NCI-H526 (cell line): ENCODE measurements around the gene HAL.

Experiments
- DNase-seq, 2 experiments: peaks; one replicate each; lab custom pipeline; 2025; lab: John Stamatoyannopoulos, UW

HAL gene

GRCh38 chr12:96007729-96008128, 11.6 kb upstream of the HAL start:
- no peak for DNase-seq

DNA sequence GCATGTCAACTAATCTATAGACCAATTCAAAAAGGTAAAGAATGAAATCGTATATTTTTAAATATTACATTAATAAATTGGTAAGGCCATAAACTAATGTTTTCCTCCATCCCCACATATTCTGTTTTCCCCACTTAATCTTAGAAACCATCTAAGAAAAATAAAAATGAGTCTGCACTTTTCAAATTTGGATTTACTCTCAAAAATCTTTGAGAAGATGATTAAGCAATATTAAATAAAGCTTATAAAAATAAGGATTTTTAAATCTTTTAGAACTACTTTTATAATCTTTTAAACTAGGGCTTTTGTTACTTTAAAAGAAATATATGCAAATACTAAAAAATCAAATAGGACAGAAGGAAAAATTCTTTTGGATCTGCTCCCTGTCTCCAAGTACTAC, 10.6 kb upstream of the HAL start:
- DNase-seq, result no peak

- no peak for DNase-seq
Observed at GRCh38 chr12:96000858-96001257, 4.7 kb upstream of the HAL start.

- DNase-seq, result no peak
Observed at GRCh38 chr12:95999484-95999883, 3.3 kb upstream of the HAL start.

GRCh38 chr12:95998611-95999286, 2.6 kb upstream of the HAL start:
- peak; percentile 17 to 77 for DNase-seq

GRCh38 chr12:95997911-95998510, 1.9 kb upstream of the HAL start:
- no peak for DNase-seq

GRCh38 chr12:95997276-95997675, 1.1 kb upstream of the HAL start:
- DNase-seq, result no peak

GRCh38 chr12:95995238-95996031, 709 bp downstream of the HAL start:
- no peak for DNase-seq

DNA sequence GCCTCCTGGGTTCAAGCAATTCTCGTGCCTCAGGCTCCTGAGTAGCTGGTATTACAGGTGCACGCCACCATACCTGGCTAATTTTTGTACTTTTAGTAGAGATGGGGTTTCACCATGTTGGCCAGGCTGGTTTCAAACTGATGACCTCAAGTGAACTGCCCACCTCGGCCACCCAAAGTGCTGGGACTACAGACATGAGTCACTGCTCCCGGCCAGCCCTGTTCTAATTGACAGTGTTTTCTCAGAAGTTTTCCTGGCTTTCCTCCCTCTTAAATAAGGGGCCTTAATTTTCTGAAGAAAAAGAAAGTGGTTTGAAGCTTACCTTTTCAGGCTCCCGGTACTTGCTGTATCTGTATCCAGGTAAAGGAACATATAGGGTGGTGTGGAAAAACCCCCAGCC, 1.7 kb downstream of the HAL start:
- no peak for DNase-seq

- DNase-seq, result no peak
Observed at GRCh38 chr12:95993907-95994306, 2.2 kb downstream of the HAL start.

- DNase-seq, result no peak
Observed at GRCh38 chr12:95990136-95990535, 6.0 kb downstream of the HAL start.

- DNase-seq, result no peak
Observed at GRCh38 chr12:95989504-95990123, 6.5 kb downstream of the HAL start.

DNA sequence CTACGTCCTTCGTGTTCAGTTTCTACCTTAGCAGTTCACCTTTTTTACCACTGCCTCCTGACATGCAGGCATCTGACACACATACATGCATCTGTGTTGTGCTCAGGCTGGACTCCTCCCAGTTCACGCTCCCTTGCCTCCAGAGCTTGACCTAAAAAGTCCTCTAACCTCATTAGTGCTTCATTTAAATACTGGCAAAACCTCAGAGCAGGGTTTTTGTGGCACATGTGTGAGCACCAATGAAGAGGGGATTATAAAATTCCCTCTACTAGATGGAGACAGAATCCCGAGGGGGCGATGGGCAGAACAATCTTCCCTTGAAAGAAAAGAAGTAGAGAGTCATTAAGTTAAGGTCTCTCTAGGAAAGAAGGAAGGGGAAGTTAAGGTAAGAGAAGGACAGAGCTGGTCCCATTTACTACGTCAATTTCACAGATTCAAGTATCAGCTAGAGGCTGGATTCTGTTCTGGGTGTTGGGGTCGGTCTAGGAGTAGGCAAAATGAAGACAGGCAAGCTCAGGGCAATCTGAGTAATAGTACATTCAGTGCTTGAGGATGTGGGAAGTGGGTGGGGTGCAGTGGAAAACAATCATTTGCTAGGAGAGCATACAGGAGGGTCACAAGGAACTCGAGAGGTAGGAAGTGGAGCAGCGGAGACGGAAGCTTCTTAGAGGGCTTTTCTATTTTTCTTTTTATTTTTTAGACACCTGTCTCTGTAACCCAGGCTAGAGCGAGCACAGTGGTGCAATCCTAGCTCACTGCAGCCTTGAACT, 7.5 kb downstream of the HAL start:
- peak in 1 of 2 experiments; percentile 16 for DNase-seq

DNA sequence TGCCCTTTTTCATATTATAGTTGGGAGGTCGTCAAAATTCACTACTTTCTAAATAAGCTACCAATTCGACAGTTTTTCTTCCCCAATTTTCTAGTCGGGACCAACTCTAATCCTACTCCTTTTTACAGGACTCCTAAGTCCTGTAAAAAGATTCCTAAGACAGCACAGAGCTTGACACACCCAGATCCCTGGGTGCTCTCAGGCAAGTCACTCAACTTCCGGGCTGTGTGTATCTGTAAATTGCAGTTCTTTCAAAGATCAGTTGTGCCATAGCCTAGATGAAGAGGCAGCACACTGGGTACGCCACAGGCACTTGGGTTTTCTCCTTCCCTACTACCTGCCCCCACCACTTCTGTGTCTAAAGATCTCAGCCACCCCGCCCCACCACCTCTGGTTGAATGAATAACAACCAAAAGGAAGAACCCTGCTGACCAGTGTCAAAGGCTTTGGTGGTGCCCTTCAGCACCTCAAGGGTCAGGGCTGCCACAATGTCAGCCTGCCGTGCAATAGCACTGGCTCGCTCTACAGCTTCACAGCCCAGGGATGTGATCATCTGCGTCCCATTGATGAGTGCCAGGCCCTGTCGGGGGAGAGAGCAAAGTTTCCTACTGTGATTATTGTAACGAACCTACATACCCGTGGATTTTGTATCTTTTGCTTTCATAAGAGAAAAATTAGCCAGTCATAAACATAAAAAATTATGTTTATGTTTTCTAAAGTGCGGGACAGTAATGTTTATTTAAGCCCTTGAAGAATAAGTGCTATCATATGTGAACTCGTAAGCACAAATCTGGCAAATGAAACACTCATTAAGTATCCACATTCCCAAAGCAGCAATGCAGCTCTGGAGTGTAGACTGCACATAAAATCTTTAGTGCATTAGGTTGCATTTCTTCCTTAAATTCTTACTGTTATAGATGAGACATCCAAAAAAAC, 9.2 kb downstream of the HAL start:
- no peak for DNase-seq

- DNase-seq, result no peak
Observed at GRCh38 chr12:95984682-95985081, 11.5 kb downstream of the HAL start.

DNA sequence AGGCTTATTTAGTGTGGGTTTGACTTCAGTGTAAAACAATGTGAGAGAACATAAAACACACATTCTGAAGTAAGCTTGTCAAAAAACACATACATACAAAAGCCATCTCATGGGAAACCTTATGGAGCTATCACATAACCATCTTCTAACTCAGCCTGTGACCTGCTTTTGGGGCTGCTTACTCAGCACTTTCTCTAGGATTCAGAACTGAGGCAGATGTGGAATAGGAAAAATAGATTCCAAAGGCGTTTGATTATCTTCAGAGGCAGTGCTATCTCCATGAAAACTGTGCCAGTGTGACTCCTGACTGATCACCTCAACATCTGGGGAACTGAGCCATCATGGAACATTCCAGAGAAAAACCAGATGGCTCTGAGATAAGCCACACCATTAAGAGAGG, 13.5 kb downstream of the HAL start:
- DNase-seq, result no peak

DNA sequence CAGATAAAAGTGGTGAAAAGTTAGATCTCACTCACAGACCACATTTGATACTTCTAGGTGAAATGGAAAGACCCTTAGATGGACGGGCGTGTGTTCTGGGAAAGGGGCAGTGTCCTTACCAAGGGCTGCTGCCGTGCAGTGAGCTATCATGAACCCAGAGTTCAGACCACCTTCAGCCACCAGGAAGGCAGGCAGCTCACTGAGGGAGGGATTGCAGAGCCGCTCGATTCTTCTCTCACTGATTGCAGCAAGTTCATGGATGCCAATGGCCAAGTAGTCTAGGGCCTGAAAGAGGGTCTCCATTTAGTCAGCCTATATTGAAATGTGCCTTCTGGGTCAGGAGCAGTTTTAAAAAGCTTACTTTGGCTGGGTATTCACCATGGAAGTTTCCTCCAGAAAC, 15.7 kb downstream of the HAL start:
- DNase-seq, result no peak

- no peak for DNase-seq
Observed at GRCh38 chr12:95978774-95979173, 17.4 kb downstream of the HAL start.

DNA sequence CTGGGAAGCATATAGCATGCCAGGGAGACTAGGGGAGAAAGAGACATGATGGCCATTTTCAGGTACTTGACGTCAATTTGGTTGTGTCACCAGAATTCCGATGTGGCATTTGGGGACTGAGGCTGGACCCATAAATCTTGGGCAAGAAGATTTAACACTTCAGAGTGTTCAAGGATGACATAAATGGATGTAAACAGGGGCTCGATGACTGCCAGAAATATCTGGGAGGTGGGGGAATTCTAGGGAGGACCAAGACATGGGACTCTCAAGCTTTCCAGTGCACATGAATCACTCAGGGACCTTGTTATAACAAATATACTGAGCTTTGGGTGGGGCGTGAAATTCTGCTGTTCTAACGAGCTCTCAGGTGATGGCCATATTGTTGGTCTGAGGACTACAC, 17.8 kb downstream of the HAL start:
- DNase-seq, result no peak

DNA sequence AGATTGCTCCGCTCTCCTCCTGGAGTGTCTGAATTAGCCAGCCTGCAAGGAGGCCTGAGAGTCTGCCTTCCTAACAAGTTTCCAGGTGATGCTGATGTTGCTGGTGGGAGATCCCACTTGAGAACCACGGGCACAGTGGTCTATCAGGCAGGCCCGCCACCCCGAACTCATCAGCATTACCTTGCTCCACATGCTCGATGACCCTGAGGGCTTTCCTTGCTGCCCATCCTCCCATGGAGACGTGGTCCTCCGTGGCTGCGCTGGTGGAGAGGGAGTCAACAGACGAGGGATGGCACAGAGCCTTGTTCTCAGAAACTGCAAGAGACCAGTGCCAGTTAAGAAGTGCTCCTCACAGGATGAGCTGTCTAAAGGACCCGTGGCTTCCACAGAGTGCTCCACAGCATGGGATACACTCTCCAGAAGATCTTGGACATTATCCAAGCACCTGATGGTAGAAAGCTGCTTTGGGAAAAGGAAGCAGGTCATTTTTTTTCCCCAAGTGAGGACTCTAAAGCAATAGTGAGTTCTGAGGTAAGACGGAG, 18.3 kb downstream of the HAL start:
- DNase-seq, result no peak

DNA sequence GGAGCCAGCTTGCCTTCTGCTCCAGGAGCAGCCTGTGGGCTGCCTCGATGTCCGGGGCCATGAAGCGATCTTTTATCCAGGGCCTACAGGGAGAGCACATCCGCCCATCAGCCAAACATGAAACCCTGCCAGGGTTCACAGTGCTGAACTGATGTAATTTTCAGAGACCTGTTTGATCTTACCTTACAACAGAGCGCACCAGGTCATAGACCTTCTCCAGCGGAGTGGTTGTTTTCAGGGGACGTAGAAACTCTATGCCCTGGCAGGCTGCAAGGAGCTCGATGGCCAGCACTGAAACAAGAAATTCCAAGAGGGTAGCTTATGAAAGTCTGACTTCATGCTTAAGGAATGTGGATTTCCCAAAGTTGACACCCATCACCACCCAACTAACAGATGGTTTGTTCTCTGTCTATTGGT, 19.7 kb downstream of the HAL start:
- no peak for DNase-seq
